Hepatocyte (in vitro differentiated cells): ENCODE results near the gene AGBL4.

Source experiments
- EZH2 ChIP-seq: fragments of 200-600 bp; sonication (generic); IDR thresholded peaks from 2 replicates; pipeline ENCODE4 v1.6.1; 2016; ENCODE audit warnings: antibody characterized with exemption, mild to moderate bottlenecking, borderline replicate concordance
- EZH2phosphoT487 ChIP-seq: fragments of 200-600 bp; sonication (generic); IDR thresholded peaks from one replicate; pipeline ENCODE4 v1.6.1; 2018; ENCODE audit warnings: antibody characterized with exemption, mild to moderate bottlenecking, low read depth, moderate library complexity; ENCODE audit not compliant: unreplicated experiment, severe bottlenecking
- TF ChIP-seq, protein P1 (sequence below): fragments of 200-600 bp; sonication (generic); IDR thresholded peaks from 2 replicates; pipeline ENCODE4 v1.5.1; 2016; ENCODE audit warnings: antibody characterized with exemption, mild to moderate bottlenecking; ENCODE audit not compliant: poor library complexity

- TF ChIP-seq, protein P1, sequence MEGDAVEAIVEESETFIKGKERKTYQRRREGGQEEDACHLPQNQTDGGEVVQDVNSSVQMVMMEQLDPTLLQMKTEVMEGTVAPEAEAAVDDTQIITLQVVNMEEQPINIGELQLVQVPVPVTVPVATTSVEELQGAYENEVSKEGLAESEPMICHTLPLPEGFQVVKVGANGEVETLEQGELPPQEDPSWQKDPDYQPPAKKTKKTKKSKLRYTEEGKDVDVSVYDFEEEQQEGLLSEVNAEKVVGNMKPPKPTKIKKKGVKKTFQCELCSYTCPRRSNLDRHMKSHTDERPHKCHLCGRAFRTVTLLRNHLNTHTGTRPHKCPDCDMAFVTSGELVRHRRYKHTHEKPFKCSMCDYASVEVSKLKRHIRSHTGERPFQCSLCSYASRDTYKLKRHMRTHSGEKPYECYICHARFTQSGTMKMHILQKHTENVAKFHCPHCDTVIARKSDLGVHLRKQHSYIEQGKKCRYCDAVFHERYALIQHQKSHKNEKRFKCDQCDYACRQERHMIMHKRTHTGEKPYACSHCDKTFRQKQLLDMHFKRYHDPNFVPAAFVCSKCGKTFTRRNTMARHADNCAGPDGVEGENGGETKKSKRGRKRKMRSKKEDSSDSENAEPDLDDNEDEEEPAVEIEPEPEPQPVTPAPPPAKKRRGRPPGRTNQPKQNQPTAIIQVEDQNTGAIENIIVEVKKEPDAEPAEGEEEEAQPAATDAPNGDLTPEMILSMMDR: no peak
- no peak for TF ChIP-seq EZH2
- TF ChIP-seq EZH2phosphoT487: no peak
These were observed 1262.3 kb downstream of the AGBL4 start for GRCh38 chr1:48761411-48761810.
